ENCODE results near the gene TAF1B.

- TF ChIP-seq CTCF (IDR thresholded peaks at IDR 0.05; ENCODE audit: extremely low read depth in 1 of 2, insufficient read depth in 1 of 2, low read depth in 1 of 2, low read length in 2 of 2), result no peak
- no peak for TF ChIP-seq MYC (IDR thresholded peaks at IDR 0.05; ENCODE audit: low read depth, low read length)
- TF ChIP-seq POLR2AphosphoS5 (IDR thresholded peaks at IDR 0.05; ENCODE audit: insufficient read depth, low read depth, low read length), result no peak
- TF ChIP-seq JUN (IDR thresholded peaks at IDR 0.05; ENCODE audit: borderline replicate concordance, insufficient read depth, insufficient read length, low read depth), result no peak
- no peak for TF ChIP-seq EZH2 (IDR thresholded peaks at IDR 0.05; ENCODE audit: borderline replicate concordance, low read depth, low read length, severe bottlenecking)
- no peak for TF ChIP-seq POLR2A (IDR thresholded peaks at IDR 0.05; ENCODE audit: low read depth, low read length)
Measured at GRCh38 chr2:9982248-9982647, 139.0 kb downstream of the TAF1B start.

Data from endothelial cell of umbilical vein (primary cell).